A673 (cell line): ENCODE measurements around the gene SVIL. TPM values are rescaled to one million over a fixed set of nuclear protein-coding genes. Genes with fewer than 3 reads are reported as not detected.

Experiments
- BruUV-seq: library from RNA; stranded (reverse); fragments of 400-500 nt; replicated peaks from 2 replicates; lab custom pipeline; 2021; lab: Mats Ljungman, UMichigan
- CTCF ChIA-PET: fragments of 300-600 bp; sonication (Branson Sonifier 250); formaldehyde crosslinking; loops from one replicate; lab custom pipeline; 2022; ENCODE audit warnings: antibody characterized with exemption; lab: Charles Lee
- POLR2A ChIA-PET: fragments of 300-600 bp; sonication (Branson Sonifier 250); formaldehyde crosslinking; loops from one replicate; lab custom pipeline; 2022; ENCODE audit warnings: antibody characterized with exemption; ENCODE audit not compliant: low non-redundant PET; lab: Charles Lee
- DNase-seq: peaks from one replicate; pipeline ENCODE4 v3.0.0-alpha.2; 2015; ENCODE audit warnings: low spot score
- H3K27ac ChIP-seq: fragments of 200-600 bp; sonication (generic); 2 replicates; pipeline ENCODE4 v1.5.1; 2016; ENCODE audit warnings: mixed run types, low read depth, mild to moderate bottlenecking, mixed read lengths, antibody characterized with exemption, low read length; ENCODE audit not compliant: poor library complexity, severe bottlenecking
- H3K27me3 ChIP-seq: fragments of 200-600 bp; sonication (generic); replicated peaks from 2 replicates; pipeline ENCODE4 v1.6.1; 2017; ENCODE audit warnings: mixed run types, low read depth, mild to moderate bottlenecking, mixed read lengths, antibody characterized with exemption, low read length; ENCODE audit not compliant: insufficient read depth, poor library complexity
- H3K36me3 ChIP-seq: fragments of 200-600 bp; sonication (generic); 2 replicates; pipeline ENCODE4 v1.6.1; 2016; ENCODE audit warnings: mixed run types, mild to moderate bottlenecking, mixed read lengths, antibody characterized with exemption, low read length; ENCODE audit not compliant: insufficient read depth, poor library complexity, severe bottlenecking
- H3K4me1 ChIP-seq: fragments of 200-600 bp; sonication (generic); 2 replicates; pipeline ENCODE4 v1.6.1; 2017; ENCODE audit warnings: mixed run types, mild to moderate bottlenecking, mixed read lengths, antibody characterized with exemption, low read length; ENCODE audit not compliant: insufficient read depth, poor library complexity, severe bottlenecking
- H3K4me3 ChIP-seq: fragments of 200-600 bp; sonication (generic); 2 replicates; pipeline ENCODE4 v1.5.1; 2016; ENCODE audit warnings: low read depth, mixed run types, mild to moderate bottlenecking, mixed read lengths, low read length; ENCODE audit not compliant: poor library complexity, severe bottlenecking
- H3K9me3 ChIP-seq: fragments of 200-600 bp; sonication (generic); 2 replicates; pipeline ENCODE4 v1.6.1; 2016; ENCODE audit warnings: mixed run types, low read depth, mild to moderate bottlenecking, mixed read lengths, antibody characterized with exemption, low read length; ENCODE audit not compliant: poor library complexity, severe bottlenecking
- EZH2 ChIP-seq: fragments of 200-600 bp; sonication (generic); IDR thresholded peaks from 2 replicates; pipeline ENCODE4 v1.6.1; 2017; ENCODE audit warnings: borderline replicate concordance, low read depth, mild to moderate bottlenecking, mixed read lengths, antibody characterized with exemption, low read length; ENCODE audit not compliant: poor library complexity, severe bottlenecking
- intact Hi-C: fragments of 100-400 bp; cut with micrococcal nuclease; formaldehyde crosslinking; loops from one replicate; pipeline ENCODE4 v1.10.0; 2022; ENCODE audit not compliant: unreplicated experiment
- total RNA-seq: library from RNA; stranded (reverse); gene quantifications from 2 replicates; pipeline ENCODE4 v1.2.3, GENCODE V29; 2021
- TF ChIP-seq, protein P1 (sequence below): fragments of 300-800, 200-600 bp; sonication (generic); conservative IDR thresholded peaks from 2 replicates; pipeline ENCODE4 v1.5.1; 2017; ENCODE audit warnings: low read depth, mild to moderate bottlenecking, antibody characterized with exemption, low read length, moderate library complexity, mixed read lengths

The SVIL gene
- total RNA-seq, 1 experiment from 2014 or later: 31.9 TPM

DNA sequence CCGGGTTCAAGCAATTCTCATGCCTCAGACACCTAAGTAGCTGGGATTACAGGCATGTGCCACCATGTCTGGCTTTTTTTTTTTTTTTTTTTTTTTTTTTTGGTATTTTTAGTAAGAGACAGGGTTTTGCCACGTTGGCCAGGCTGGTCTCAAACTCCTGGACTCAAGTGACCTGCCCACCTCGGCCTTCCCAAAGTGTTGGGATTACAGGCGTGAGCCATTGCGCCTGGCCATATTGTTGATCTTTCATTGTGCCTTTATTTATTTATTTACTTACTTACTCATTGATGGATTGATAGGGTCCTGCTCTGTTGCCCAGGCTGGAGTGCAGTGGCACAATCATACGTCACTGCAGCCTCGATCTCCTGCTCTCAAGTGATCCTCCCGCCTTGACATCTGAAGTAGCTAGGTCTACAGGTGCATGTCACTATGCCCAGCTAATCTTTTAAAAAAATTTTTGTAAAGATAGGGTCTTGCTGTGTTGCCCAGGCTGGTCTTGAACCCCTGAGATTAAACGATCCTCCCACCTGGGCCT is 30.4 kb downstream of the SVIL start:
- Histone ChIP-seq H3K9me3 (no peaks in the 10 kb centered on the region), H3K27me3 (no peaks in the 10 kb centered on the region), H3K4me3 (no peak overlapping the region), H3K4me1 (peaks cover 4% of the 10 kb centered on the region), H3K27ac (no peak overlapping the region), H3K36me3 (no peaks in the 10 kb centered on the region)
- intact Hi-C loops: no loop called here
- BruUV-seq: no TSS peak
- ChIA-PET POLR2A (no interaction called here), CTCF (interaction anchor here (0.6 kb wide), 1 partner anchor 220 kb away, joined by 6 read pairs; no protein-coding TSS in a partner anchor)
- no peak for DNase-seq
- TF ChIP-seq EZH2: no peak
- TF ChIP-seq, protein P1, sequence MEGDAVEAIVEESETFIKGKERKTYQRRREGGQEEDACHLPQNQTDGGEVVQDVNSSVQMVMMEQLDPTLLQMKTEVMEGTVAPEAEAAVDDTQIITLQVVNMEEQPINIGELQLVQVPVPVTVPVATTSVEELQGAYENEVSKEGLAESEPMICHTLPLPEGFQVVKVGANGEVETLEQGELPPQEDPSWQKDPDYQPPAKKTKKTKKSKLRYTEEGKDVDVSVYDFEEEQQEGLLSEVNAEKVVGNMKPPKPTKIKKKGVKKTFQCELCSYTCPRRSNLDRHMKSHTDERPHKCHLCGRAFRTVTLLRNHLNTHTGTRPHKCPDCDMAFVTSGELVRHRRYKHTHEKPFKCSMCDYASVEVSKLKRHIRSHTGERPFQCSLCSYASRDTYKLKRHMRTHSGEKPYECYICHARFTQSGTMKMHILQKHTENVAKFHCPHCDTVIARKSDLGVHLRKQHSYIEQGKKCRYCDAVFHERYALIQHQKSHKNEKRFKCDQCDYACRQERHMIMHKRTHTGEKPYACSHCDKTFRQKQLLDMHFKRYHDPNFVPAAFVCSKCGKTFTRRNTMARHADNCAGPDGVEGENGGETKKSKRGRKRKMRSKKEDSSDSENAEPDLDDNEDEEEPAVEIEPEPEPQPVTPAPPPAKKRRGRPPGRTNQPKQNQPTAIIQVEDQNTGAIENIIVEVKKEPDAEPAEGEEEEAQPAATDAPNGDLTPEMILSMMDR: no peak

DNA sequence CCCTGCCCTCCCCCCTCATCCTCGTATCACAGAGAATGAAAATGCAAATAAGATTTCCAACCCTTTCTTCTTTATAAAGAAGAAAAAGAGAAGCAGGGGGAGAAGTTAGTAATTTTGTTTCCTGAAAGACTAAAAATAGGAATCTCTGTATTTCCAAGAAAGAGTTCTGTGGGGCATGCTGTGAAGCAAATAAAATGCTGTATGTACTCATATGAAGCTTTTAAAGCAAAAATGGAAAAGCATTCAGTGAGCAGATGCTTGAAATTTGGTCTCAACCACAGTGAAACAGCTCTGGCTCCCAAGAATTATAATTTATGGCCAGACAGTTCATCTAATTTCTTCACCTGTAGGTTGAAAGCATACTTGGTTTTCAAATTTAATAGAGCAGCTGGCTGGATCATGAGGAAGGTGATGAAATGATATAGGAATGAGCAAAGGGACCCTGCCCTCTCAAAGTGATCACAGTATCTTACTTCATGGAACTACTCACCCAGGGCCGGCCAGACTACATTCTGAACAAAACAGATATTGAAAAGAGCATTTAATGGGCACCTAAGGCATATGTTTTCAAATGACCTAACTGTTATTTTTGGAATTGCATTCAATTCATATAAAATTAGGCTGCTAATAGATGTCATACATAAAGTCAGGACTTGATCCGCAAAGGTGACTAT is 31.4 kb downstream of the SVIL start:
- Histone ChIP-seq H3K4me1 (peaks cover 4% of the 10 kb centered on the region), H3K27ac (no peak overlapping the region), H3K9me3 (no peaks in the 10 kb centered on the region), H3K36me3 (no peaks in the 10 kb centered on the region), H3K4me3 (no peak overlapping the region), H3K27me3 (no peaks in the 10 kb centered on the region)
- TF ChIP-seq EZH2: no peak
- TF ChIP-seq, protein P1: no peak
- intact Hi-C loops: no loop called here
- BruUV-seq: no TSS peak
- POLR2A ChIA-PET: no interaction called here
- DNase-seq: no peak
- CTCF ChIA-PET: interaction anchor here (0.6 kb wide), 1 partner anchor 219 kb away, joined by 6 read pairs; no protein-coding TSS in a partner anchor

GRCh38 chr10:29600821-29601220 is 34.0 kb downstream of the SVIL start:
- H3K27me3 ChIP-seq: no peaks in the 10 kb centered on the region
- peaks cover 4% of the 10 kb centered on the region for H3K4me1 ChIP-seq
- no TSS peak for BruUV-seq
- no peaks in the 10 kb centered on the region for H3K36me3 ChIP-seq
- intact Hi-C loops: no loop called here
- ChIA-PET POLR2A (no interaction called here), CTCF (interaction anchor here (0.6 kb wide), 1 partner anchor 59 kb away, joined by 5 read pairs; no protein-coding TSS in a partner anchor)
- no peak overlapping the region for H3K4me3 ChIP-seq
- TF ChIP-seq, protein P1: no peak
- TF ChIP-seq EZH2: no peak
- no peak for DNase-seq
- H3K27ac ChIP-seq: no peak overlapping the region
- no peaks in the 10 kb centered on the region for H3K9me3 ChIP-seq
